ENCODE results near the gene HSPA1L. TPM values are rescaled to one million over a fixed set of nuclear protein-coding genes. Genes with fewer than 3 reads are reported as not detected.

The HSPA1L gene
- total RNA-seq, 1 donor from 2014 or later = 0.98 TPM

DNA sequence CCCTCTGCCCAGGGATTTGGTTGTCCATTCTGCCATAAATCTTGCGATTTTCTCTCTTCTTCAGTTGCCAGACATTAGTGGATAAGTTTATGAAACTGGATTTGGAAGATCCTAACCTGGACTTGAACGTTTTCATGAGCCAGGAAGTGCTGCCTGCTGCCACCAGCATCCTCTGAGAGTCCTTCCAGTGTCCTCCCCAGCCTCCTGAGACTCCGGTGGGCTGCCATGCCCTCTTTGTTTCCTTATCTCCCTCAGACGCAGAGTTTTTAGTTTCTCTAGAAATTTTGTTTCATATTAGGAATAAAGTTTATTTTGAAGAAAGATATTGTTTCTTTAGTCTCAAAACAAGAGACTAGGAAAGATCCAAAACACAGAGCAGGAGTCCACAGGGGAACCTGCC is 52.7 kb downstream of the HSPA1L start, which contains the start of gene SAPCD1:
SAPCD1 (plus strand) TSS at position 301 of the 400 bp plus-strand sequence. CDS start 399 bp downstream, outside the sequence.
- Histone ChIP-seq H3K27me3 (ENCODE audit: insufficient read depth, low read length) (no peaks in the 10 kb centered on the region), H3K27ac (ENCODE audit: low read depth, low read length) (no peak within 1 kb of the TSS), H3K79me2 (ENCODE audit: insufficient read depth, low read length) (no peaks in the 10 kb centered on the region), H3K4me3 (ENCODE audit: insufficient read depth, low read depth, low read length) (no peak within 1 kb of the TSS), H3K4me2 (ENCODE audit: low read length) (peak within 1 kb of the TSS; percentile 25), H2AFZ (ENCODE audit: low read depth, low read length) (no peak within 1 kb of the TSS), H3K9me3 (ENCODE audit: insufficient read depth, low read depth, low read length) (no peaks in the 10 kb centered on the region), H3K36me3 (ENCODE audit: insufficient read depth, low read length) (no peaks in the 10 kb centered on the region), H3K4me1 (ENCODE audit: insufficient read depth, low read length) (peaks cover 12% of the 10 kb centered on the region), H3K9ac (ENCODE audit: low read length) (no peak within 1 kb of the TSS), H4K20me1 (ENCODE audit: insufficient read depth, low read length) (no peaks in the 10 kb centered on the region)
- Mint-ChIP-seq H3K27ac (ENCODE audit: unreplicated experiment) (peak within 1 kb of the TSS; percentile 17), H3K27me3 (ENCODE audit: low read depth, unreplicated experiment) (peaks cover 6% of the 10 kb centered on the region), H3K4me3 (ENCODE audit: unreplicated experiment) (peak within 1 kb of the TSS; percentile 47), H3K4me1 (ENCODE audit: low read depth, unreplicated experiment) (peaks cover 6% of the 10 kb centered on the region), H3K9me3 (ENCODE audit: unreplicated experiment) (peaks cover 3% of the 10 kb centered on the region), H3K36me3 (ENCODE audit: low read depth, unreplicated experiment) (peaks cover 22% of the 10 kb centered on the region)
- TF ChIP-seq, protein P1, sequence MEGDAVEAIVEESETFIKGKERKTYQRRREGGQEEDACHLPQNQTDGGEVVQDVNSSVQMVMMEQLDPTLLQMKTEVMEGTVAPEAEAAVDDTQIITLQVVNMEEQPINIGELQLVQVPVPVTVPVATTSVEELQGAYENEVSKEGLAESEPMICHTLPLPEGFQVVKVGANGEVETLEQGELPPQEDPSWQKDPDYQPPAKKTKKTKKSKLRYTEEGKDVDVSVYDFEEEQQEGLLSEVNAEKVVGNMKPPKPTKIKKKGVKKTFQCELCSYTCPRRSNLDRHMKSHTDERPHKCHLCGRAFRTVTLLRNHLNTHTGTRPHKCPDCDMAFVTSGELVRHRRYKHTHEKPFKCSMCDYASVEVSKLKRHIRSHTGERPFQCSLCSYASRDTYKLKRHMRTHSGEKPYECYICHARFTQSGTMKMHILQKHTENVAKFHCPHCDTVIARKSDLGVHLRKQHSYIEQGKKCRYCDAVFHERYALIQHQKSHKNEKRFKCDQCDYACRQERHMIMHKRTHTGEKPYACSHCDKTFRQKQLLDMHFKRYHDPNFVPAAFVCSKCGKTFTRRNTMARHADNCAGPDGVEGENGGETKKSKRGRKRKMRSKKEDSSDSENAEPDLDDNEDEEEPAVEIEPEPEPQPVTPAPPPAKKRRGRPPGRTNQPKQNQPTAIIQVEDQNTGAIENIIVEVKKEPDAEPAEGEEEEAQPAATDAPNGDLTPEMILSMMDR (IDR thresholded peaks at IDR 0.05; ENCODE audit: insufficient read depth, low read depth, low read length) = no peak
- TF ChIP-seq EZH2 (IDR thresholded peaks at IDR 0.05; ENCODE audit: insufficient read depth, low read length) = no peak
- DNase-seq (ENCODE audit: low read depth) (no peak), FAIRE-seq (no peak)

DNA sequence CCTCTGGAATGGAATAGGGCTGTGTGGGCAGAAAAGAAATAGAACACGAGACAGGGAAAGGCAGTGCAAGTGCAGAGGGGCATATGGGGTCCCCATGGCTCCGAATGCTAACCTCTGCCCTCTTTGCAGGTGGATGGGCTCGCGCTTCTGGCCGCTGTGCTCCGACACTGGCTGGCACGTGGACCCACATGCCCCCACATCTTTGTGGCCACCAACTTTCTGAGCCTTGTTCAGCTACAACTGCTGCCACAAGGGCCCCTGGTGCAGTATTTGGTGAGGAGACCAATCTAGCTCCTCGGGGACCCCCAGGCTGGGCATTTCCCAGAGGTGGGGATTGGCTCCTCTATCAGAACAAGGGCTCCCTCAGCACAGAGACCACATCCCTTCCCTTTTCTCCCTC is 53.7 kb downstream of the HSPA1L start:
- H3K4me1 Mint-ChIP-seq (ENCODE audit: low read depth, unreplicated experiment) = peaks cover 6% of the 10 kb centered on the region
- no peaks in the 10 kb centered on the region for H3K9me3 ChIP-seq (ENCODE audit: insufficient read depth, low read depth, low read length)
- DNase-seq (ENCODE audit: low read depth) (no peak), FAIRE-seq (no peak)
- no peak overlapping the region for H3K4me2 ChIP-seq (ENCODE audit: low read length)
- H2AFZ ChIP-seq (ENCODE audit: low read depth, low read length) = no peak overlapping the region
- no peak overlapping the region for H3K27ac ChIP-seq (ENCODE audit: low read depth, low read length)
- H4K20me1 ChIP-seq (ENCODE audit: insufficient read depth, low read length) = no peaks in the 10 kb centered on the region
- no peaks in the 10 kb centered on the region for H3K79me2 ChIP-seq (ENCODE audit: insufficient read depth, low read length)
- H3K4me1 ChIP-seq (ENCODE audit: insufficient read depth, low read length) = peaks cover 8% of the 10 kb centered on the region
- no peaks in the 10 kb centered on the region for H3K27me3 ChIP-seq (ENCODE audit: insufficient read depth, low read length)
- peaks cover 6% of the 10 kb centered on the region for H3K27me3 Mint-ChIP-seq (ENCODE audit: low read depth, unreplicated experiment)
- H3K9ac ChIP-seq (ENCODE audit: low read length) = no peak overlapping the region
- H3K36me3 Mint-ChIP-seq (ENCODE audit: low read depth, unreplicated experiment) = peaks cover 22% of the 10 kb centered on the region
- no peak overlapping the region for H3K4me3 ChIP-seq (ENCODE audit: insufficient read depth, low read depth, low read length)
- H3K27ac Mint-ChIP-seq (ENCODE audit: unreplicated experiment) = no peak overlapping the region
- H3K9me3 Mint-ChIP-seq (ENCODE audit: unreplicated experiment) = peaks cover 3% of the 10 kb centered on the region
- no peak for TF ChIP-seq EZH2 (IDR thresholded peaks at IDR 0.05; ENCODE audit: insufficient read depth, low read length)
- TF ChIP-seq, protein P1 (IDR thresholded peaks at IDR 0.05; ENCODE audit: insufficient read depth, low read depth, low read length) = no peak
- no peak overlapping the region for H3K4me3 Mint-ChIP-seq (ENCODE audit: unreplicated experiment)
- no peaks in the 10 kb centered on the region for H3K36me3 ChIP-seq (ENCODE audit: insufficient read depth, low read length)

- peaks cover 3% of the 10 kb centered on the region for H3K9me3 Mint-ChIP-seq (ENCODE audit: unreplicated experiment)
Observed at GRCh38 chr6:31760790-31761189, 54.3 kb downstream of the HSPA1L start.

More at GRCh38 chr6:31760790-31761189, 54.3 kb downstream of the HSPA1L start:
- H3K9ac ChIP-seq (ENCODE audit: low read length) = no peak overlapping the region
- no peaks in the 10 kb centered on the region for H4K20me1 ChIP-seq (ENCODE audit: insufficient read depth, low read length)
- no peaks in the 10 kb centered on the region for H3K27me3 ChIP-seq (ENCODE audit: insufficient read depth, low read length)
- H3K79me2 ChIP-seq (ENCODE audit: insufficient read depth, low read length) = no peaks in the 10 kb centered on the region
- Mint-ChIP-seq H3K4me1 (ENCODE audit: low read depth, unreplicated experiment) (peaks cover 6% of the 10 kb centered on the region), H3K4me3 (ENCODE audit: unreplicated experiment) (no peak overlapping the region), H3K36me3 (ENCODE audit: low read depth, unreplicated experiment) (peaks cover 22% of the 10 kb centered on the region), H3K27me3 (ENCODE audit: low read depth, unreplicated experiment) (peaks cover 6% of the 10 kb centered on the region), H3K27ac (ENCODE audit: unreplicated experiment) (no peak overlapping the region)
- no peak for DNase-seq (ENCODE audit: low read depth)
- H3K4me1 ChIP-seq (ENCODE audit: insufficient read depth, low read length) = peaks cover 4% of the 10 kb centered on the region
- TF ChIP-seq EZH2 (IDR thresholded peaks at IDR 0.05; ENCODE audit: insufficient read depth, low read length) = no peak
- H3K27ac ChIP-seq (ENCODE audit: low read depth, low read length) = no peak overlapping the region
- H3K36me3 ChIP-seq (ENCODE audit: insufficient read depth, low read length) = no peaks in the 10 kb centered on the region
- no peak overlapping the region for H3K4me3 ChIP-seq (ENCODE audit: insufficient read depth, low read depth, low read length)
- H2AFZ ChIP-seq (ENCODE audit: low read depth, low read length) = no peak overlapping the region
- FAIRE-seq = no peak
- H3K9me3 ChIP-seq (ENCODE audit: insufficient read depth, low read depth, low read length) = no peaks in the 10 kb centered on the region
- H3K4me2 ChIP-seq (ENCODE audit: low read length) = no peak overlapping the region

Other genes starting within 250 kb of the HSPA1L start
- not detected in 2 replicates for gene LTA, start 243.0 kb downstream of the HSPA1L start, total RNA-seq
- gene TNF, start 239.7 kb downstream of the HSPA1L start, total RNA-seq = 0.79 and 1.2 TPM in 2 replicates
- gene LTB, start 232.9 kb downstream of the HSPA1L start, total RNA-seq = 0.26 and 0.52 TPM in 2 replicates
- gene LST1, start 229.0 kb downstream of the HSPA1L start, total RNA-seq = not detected in 2 replicates
- gene NCR3, start 222.3 kb downstream of the HSPA1L start, total RNA-seq = not detected in 2 replicates
- gene AIF1, start 200.0 kb downstream of the HSPA1L start, total RNA-seq = not detected in 2 replicates
- gene PRRC2A, start 194.6 kb downstream of the HSPA1L start, total RNA-seq = 180 and 188 TPM in 2 replicates
- gene BAG6, start 162.6 kb downstream of the HSPA1L start, total RNA-seq = 233 and 247 TPM in 2 replicates
- 0.89 and 1.2 TPM in 2 replicates for gene APOM, start 159.4 kb downstream of the HSPA1L start, total RNA-seq
- gene C6orf47, start 154.5 kb downstream of the HSPA1L start, total RNA-seq = 14.7 and 15.5 TPM in 2 replicates
- 11.7 and 13.8 TPM in 2 replicates for gene GPANK1, start 150.3 kb downstream of the HSPA1L start, total RNA-seq
- 200 and 208 TPM in 2 replicates for gene CSNK2B, start 149.2 kb downstream of the HSPA1L start, total RNA-seq
- gene LY6G5B, start 145.3 kb downstream of the HSPA1L start, total RNA-seq = 17.5 and 20.3 TPM in 2 replicates
- gene LY6G5C, start 134.2 kb downstream of the HSPA1L start, total RNA-seq = 2.9 and 3.9 TPM in 2 replicates
- gene ABHD16A, start 112.0 kb downstream of the HSPA1L start, total RNA-seq = 34.3 and 38.3 TPM in 2 replicates
- gene LY6G6F, start 108.4 kb downstream of the HSPA1L start, total RNA-seq = not detected in 2 replicates
- gene LY6G6D, start 99.9 kb downstream of the HSPA1L start, total RNA-seq = not detected in 2 replicates
- 0.41 and 0.66 TPM in 2 replicates for gene LY6G6C, start 93.5 kb downstream of the HSPA1L start, total RNA-seq
- gene MPIG6B, start 91.9 kb downstream of the HSPA1L start, total RNA-seq = not detected in 2 replicates
- gene DDAH2, start 86.0 kb downstream of the HSPA1L start, total RNA-seq = 62.5 and 72.4 TPM in 2 replicates
- gene CLIC1, start 78.8 kb downstream of the HSPA1L start, total RNA-seq = 484 and 518 TPM in 2 replicates
- 5.7 and 6.8 TPM in 2 replicates for gene MSH5, start 75.3 kb downstream of the HSPA1L start, total RNA-seq
- 0.72 and 1.2 TPM in 2 replicates for gene SAPCD1, start 52.6 kb downstream of the HSPA1L start, total RNA-seq
- gene VWA7, start 38.0 kb downstream of the HSPA1L start, total RNA-seq = 0.54 and 0.94 TPM in 2 replicates
- gene VARS1, start 19.5 kb downstream of the HSPA1L start, total RNA-seq = 94.8 and 96.3 TPM in 2 replicates
- gene LSM2, start 8.3 kb downstream of the HSPA1L start, total RNA-seq = 43.8 and 44.0 TPM in 2 replicates
- 52.6 and 52.7 TPM in 2 replicates for gene HSPA1A, start 260 bp upstream of the HSPA1L start, total RNA-seq
- gene HSPA1B, start 12.5 kb upstream of the HSPA1L start, total RNA-seq = 64.9 and 77.2 TPM in 2 replicates
- 45.0 and 47.3 TPM in 2 replicates for gene NEU1, start 47.5 kb upstream of the HSPA1L start, total RNA-seq
- 0.23 and 0.29 TPM in 2 replicates for gene SLC44A4, start 63.7 kb upstream of the HSPA1L start, total RNA-seq
- gene EHMT2, start 82.4 kb upstream of the HSPA1L start, total RNA-seq = 32.6 and 35.8 TPM in 2 replicates
- gene ZBTB12, start 86.8 kb upstream of the HSPA1L start, total RNA-seq = 3.7 and 4.6 TPM in 2 replicates
- 0.20 and 0.43 TPM in 2 replicates for gene C2, start 112.4 kb upstream of the HSPA1L start, total RNA-seq
- gene CFB, start 130.8 kb upstream of the HSPA1L start, total RNA-seq = 1.0 and 1.4 TPM in 2 replicates
- 47.7 and 48.1 TPM in 2 replicates for gene NELFE, start 143.7 kb upstream of the HSPA1L start, total RNA-seq
- gene SKIC2, start 143.9 kb upstream of the HSPA1L start, total RNA-seq = 75.3 and 79.1 TPM in 2 replicates
- 12.6 and 15.6 TPM in 2 replicates for gene DXO, start 156.9 kb upstream of the HSPA1L start, total RNA-seq
- 3.8 and 4.6 TPM in 2 replicates for gene C4A, start 166.8 kb upstream of the HSPA1L start, total RNA-seq
- gene C4B, start 199.5 kb upstream of the HSPA1L start, total RNA-seq = 3.2 and 3.7 TPM in 2 replicates
- 0.11 and 0.46 TPM in 2 replicates for gene CYP21A2, start 223.1 kb upstream of the HSPA1L start, total RNA-seq

All from astrocyte (in vitro differentiated cells and primary cell).